ENCODE measurements around the gene ANP32E.

ANP32E gene

GRCh38 chr1:150235852-150236613 lies at the start of gene ANP32E:
TSS of gene ANP32E (minus strand) at chr1:150236112. CDS start at chr1:150235786, 326 bp downstream.
- DNase-seq = peak; percentile 100

- DNase-seq = no peak
Measured at GRCh38 chr1:150283260-150283659, 47.3 kb upstream of the ANP32E start.

GRCh38 chr1:150282558-150282958 lies 46.6 kb upstream of the ANP32E start:
- DNase-seq = peak in 1 of 2 experiments; percentile 82

- peak; percentile 100 for DNase-seq
Measured at GRCh38 chr1:150281758-150282557, 46.0 kb upstream of the ANP32E start, which contains the start of gene CIART. TSS of gene CIART (plus strand) at chr1:150282554. CDS start at chr1:150283268, 714 bp downstream.

- peak; percentile 84 to 88 for DNase-seq
Measured at GRCh38 chr1:150281221-150281757, 45.4 kb upstream of the ANP32E start.

GRCh38 chr1:150280138-150280707 lies 44.3 kb upstream of the ANP32E start:
- no peak for DNase-seq

GRCh38 chr1:150273311-150273710 lies 37.4 kb upstream of the ANP32E start:
- no peak for DNase-seq

- no peak for DNase-seq
Measured at GRCh38 chr1:150271291-150271959, 35.5 kb upstream of the ANP32E start.

GRCh38 chr1:150269451-150269850 lies 33.5 kb upstream of the ANP32E start:
- no peak for DNase-seq

GRCh38 chr1:150268705-150269403 lies 32.9 kb upstream of the ANP32E start, which contains the start of gene APH1A:
TSS of gene APH1A (minus strand) at chr1:150269016. CDS start at chr1:150268810, 206 bp downstream.
- peak; percentile 100 for DNase-seq

- DNase-seq = peak in 1 of 2 experiments; percentile 29
Measured at GRCh38 chr1:150268340-150268704, 32.4 kb upstream of the ANP32E start.

- no peak for DNase-seq
Measured at GRCh38 chr1:150267896-150268295, 32.0 kb upstream of the ANP32E start.

GRCh38 chr1:150263549-150263948 lies 27.6 kb upstream of the ANP32E start:
- DNase-seq = no peak

GRCh38 chr1:150262388-150263320 lies 26.7 kb upstream of the ANP32E start:
- no peak for DNase-seq

GRCh38 chr1:150261367-150261766 lies 25.5 kb upstream of the ANP32E start:
- DNase-seq = no peak

GRCh38 chr1:150259758-150260669 lies 24.1 kb upstream of the ANP32E start:
- DNase-seq = peak; percentile 54 to 67

GRCh38 chr1:150259217-150259616 lies 23.3 kb upstream of the ANP32E start:
- DNase-seq = no peak

- peak; percentile 45 to 70 for DNase-seq
Measured at GRCh38 chr1:150257624-150258585, 22.0 kb upstream of the ANP32E start, which contains the start of gene CA14. TSS of gene CA14 (plus strand) at chr1:150257774. CDS start at chr1:150258129, 355 bp downstream.

All from SHP77 (cell line).